GM18502 (cell line): Measurements from ENCODE around the gene CLIP1.
"Not testable (repeated sequence)": the region's sequence is repeated elsewhere in the genome, so short reads cannot be mapped to it uniquely, and the experiment has no call there.

Source experiments
- ATAC-seq: cut with Tn5 transposase; IDR thresholded peaks from one replicate; pipeline ENCODE4 v1.9.1; 2021; ENCODE audit warnings: mild to moderate bottlenecking; ENCODE audit not compliant: unreplicated experiment, poor library complexity

Gene CLIP1

DNA sequence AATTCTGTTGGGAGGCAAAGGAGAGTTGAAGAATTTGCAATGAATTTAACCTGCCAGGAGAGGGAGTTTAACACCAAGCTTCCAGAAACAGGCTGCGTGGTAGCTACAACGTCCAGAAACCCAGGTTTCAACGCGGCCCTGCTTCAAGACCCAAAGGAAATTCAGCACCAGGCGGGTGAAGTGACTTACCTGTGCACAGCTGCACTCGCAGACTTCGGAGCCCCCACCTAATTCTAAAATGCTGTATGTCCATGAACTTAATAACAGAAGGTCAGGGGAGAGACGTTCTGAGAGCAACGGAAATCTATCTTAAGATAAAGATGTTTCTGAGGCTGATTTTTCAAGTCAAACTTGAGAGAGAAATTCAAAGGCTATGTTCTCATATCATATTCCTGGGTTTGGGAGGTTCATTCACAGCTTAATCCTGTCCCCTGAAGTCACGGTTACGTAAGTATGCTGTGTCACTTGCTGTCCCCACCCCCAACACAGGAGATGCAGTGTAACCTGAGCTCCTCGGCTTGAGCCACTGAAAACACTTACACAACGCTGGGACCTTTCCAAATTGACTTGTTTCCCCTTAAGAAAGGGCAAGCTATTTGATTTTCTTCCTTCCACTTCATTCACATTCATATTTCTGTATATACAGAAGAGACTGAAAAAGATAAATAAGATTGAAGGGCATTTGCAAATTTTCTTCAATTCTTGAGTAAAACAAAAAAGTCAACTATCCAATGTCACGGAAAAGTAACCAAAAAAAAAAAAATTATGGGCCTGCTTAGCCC, 22.7 kb downstream of the CLIP1 start:
- peak; percentile 34 for ATAC-seq

DNA sequence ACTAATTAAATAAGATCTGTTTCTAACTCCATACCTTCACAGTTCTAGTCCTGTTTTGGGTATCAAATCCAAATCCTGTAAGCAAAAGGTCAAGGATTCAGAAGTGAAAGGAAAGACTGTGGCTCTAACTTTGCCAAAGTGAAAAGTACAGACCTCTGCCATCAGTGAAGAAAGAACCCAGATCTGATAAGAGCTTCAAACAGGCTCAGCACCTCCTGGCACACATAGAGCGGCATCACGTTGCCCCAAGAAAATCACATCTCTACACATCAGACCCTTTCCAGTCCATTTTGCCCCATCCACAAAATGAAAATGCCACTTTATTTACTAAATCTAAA, 23.2 kb downstream of the CLIP1 start:
- ATAC-seq, result no peak

DNA sequence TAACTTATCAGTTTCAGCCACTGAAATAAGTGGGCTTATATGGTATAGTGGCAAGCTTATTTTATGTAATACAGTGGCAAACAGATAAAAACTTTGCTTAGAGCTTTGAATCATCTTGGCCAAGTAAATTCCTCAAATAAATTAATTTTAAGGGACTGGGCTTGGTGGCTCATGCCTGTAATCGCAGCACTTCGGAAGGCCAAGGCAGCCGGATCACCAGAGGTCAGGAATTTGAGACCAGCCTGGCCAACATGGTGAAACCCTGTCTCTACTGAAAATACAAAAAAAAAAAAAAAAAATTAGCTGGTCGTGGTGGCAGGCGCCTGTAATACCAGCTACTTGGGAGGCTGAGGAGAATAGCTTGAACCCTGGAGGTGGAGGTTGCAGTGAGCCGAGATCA, 24.5 kb downstream of the CLIP1 start:
- not testable (repeated sequence) for ATAC-seq

DNA sequence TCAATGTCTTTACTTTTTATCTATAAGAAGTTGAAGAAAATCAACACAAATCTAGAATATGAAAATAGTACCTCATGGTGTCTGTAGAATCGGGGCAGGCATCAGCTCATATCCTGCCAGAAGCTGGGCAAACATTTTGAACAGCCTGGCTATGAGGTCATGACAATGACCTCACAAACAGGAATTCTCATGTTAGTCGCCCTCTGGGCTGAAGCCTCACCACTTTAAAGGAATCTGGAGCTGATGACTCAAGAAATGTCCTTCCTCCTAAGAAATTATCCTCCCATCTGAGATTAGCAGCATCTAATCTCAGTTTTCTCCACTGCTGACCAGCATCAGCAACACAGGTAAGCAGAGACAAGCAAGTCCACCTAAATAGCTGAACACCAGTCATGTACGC, 27.1 kb downstream of the CLIP1 start:
- ATAC-seq, result no peak

DNA sequence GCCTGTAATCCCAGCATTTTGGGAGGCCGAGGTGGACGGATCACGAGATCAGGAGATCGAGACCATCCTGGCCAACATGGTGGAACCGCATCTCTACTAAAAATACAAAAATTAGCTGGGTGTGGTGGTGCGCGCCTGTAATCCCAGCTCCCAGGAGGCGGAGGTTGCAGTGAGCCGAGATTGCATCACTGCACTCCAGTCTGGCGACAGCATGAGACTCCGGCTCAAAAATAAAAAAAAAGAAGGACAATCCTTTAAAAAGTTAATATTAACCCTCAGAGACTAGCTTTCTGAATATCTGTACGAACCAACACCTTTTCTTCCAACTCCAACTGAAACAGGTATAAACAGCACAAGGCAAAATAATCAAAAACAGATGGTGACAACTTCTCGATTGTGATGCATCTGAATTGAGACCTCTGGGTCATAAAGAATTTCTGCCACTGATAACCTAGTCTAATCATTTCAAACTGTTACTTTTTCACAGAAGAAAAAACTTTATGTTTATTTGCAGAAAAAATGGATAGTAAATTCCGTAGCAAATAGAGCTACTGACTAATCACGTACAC, 27.8 kb downstream of the CLIP1 start:
- ATAC-seq, result no peak

DNA sequence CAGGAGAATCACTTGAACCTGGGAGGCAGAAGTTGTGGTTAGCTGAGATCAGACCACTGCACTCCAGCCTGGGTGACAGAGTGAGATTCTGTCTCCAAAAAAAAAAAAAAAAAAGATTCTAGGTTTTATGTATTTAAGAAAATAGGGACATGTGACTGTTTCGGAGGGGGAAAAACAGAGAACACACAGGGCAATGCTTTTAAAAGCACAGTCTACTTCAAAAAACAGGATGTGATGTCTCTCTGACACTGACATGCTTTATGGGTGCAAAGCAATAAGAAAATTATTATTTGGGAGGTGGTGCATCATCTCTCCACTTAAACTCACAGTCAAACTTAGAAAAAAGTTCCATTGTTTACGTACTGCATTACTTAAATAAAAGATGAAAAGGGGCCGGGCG, 28.7 kb downstream of the CLIP1 start:
- no peak for ATAC-seq

DNA sequence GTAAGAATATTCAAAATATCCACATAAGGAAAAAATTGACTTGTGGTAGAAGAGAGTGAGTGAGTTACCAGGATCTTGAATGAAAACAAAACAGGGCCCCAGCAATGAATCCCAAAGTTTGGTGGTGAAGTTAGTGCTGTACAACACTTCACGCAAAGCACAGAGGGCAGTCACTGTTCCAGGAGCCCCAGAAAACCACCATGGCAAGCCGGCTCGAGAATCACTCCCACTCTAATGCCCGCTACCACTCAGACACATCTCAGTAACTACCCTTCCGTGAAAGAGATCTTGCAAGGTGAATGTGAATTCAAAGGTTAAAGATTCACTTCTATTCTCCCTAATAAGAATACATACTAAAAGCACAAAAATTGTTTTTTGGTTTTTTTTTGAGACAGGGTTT, 30.1 kb downstream of the CLIP1 start:
- ATAC-seq, result no peak

DNA sequence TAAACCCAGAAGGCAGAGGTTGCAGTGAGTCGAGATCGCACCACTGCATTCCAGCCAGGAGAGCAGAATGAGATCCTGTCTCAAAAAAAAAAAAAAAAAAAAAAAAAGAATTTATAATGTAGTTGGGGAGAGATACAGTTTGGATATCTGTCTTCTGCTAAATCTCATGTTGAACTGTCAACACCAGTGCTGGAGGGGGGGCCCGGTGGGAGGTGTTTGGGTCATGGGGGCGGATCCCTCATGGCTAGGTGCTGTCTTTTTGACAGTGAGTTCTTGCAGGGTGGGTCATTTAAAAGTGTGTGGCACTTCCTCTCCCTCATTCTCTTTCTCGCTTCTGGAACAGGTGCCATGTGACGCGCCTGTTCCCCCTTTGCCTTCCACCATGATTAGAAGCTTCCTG, 32.8 kb downstream of the CLIP1 start:
- no peak for ATAC-seq

DNA sequence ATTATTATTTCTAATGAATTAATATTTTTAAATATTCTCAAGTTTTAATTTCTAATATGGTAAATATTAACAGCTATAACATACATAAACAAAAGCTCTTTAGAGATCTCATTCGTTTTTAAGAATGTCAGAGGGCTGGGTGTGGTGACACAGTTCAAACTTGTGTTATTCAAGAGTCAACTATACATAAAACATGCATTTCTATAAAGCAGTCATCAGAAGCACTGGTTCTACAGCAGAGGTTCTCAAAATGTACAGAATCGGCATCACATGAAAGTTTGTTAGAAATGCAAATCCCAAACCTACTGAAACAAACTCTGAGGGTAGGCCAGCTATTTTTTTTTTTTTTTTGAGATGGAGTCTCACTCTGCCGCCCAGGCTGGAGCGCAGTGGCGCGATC, 34.6 kb downstream of the CLIP1 start:
- no peak for ATAC-seq

DNA sequence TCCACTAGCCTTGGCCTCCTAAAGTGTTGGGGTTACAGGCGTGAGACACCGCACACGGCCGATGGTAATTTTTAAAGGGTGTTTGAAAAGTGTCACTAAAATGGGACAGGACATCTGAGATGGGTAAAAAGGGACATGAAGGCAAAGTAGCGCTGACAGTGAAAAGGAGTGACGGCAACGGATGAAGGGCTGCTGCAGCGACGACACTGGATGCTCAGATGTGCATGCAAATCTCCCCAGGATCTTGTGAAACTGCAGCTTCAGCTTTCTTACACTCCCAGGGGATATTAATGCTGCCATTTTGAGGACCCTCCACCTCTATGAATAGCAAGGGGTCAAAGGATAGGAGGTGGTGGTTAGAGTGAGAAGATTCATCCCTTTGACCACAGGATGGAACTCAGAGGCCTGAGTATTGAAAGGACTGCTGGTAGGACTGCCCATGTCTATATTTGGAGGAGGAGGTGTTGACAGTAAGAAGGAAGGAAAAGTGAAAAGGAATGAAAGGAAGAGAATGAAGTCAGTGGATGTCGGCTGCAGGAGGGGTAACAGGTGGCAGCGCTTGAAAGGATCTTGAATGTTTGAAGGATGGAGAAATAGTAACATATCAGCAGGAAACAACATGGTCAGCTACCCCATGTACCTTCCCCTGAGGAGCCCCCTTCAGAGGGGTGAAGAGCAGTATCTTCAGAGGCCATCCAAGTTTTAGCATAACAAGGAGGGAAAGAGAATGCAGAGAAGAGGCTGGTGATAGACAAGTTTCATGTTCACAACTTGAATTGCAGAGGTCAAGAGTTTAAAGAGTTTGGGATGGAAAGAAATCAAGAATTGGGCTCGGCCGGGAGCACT, 37.1 kb downstream of the CLIP1 start:
- no peak for ATAC-seq

DNA sequence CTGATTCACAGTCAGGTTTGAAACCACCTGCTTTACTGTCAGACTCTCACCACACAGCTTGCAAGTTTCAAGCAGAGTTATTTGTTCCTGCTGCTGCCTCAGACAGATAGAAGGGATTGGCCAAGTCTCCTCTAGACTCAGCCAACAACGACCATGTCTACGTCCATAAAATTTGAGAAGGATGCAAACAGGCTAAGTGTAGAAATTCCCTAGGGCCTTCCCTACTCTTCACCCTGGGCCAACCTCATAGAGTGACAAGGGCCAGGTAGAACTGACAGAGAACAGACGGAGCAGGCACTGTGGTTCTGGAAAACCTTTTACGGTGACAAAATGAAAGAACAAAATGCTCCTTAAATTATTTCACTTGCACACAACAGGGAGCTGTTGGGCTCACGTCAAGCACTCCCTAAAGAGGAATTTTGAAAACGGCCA, 39.5 kb downstream of the CLIP1 start:
- no peak for ATAC-seq

DNA sequence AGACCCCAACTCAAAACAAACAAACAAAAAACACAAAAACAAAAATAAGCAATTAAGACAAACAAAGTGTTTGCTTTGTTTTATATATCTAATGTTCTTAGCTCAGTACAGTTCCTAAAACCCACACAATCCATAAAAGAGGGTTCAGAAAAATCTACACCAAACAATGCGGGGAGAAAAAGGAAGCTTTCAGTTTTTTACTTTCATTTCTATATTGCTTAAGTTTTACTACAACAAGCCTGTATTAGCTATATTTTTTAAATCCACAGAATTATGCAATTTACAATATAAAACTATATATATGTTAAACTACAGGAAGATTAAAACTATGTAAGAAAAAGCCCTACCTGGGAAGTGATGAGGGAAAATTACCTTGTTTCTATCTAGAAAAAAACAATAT, 41.4 kb downstream of the CLIP1 start:
- ATAC-seq, result no peak

DNA sequence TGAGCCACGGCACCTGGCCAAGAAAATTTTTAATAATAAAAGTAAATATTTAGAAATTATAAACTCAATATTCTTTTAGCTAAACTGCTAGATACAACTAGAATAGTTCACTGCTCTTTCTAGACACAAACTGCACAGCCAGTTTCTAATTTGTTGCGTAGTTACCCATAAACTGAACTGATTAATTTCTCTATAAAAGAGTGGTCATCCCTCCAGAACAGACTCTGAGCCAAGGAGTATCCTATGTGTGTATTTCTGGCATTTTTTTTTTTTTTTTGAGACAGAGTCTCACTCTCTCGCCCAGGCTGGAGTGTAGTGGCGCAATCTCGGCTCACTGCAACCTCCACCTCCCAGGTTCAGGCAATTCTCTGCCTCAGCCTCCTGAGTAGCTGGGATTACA, 45.7 kb downstream of the CLIP1 start:
- not testable (repeated sequence) for ATAC-seq

DNA sequence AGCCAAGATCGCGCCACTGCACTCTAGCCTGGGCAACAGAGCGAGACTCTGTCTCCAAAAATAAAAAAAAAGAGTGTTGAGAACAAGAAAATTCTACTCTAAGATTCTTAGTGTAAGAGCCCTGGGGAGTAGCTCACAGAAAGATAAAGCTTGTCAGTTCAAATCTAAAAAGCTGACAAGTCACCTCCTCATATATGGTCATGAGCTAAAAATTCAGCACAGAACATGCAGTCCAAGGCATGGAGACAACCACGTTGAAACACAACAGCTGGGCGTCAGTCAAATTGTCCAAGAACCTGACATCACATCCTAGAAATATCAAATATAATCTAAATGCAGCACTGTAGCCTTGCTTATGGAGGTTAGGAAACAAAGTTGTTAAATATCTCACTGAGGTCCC, 47.8 kb downstream of the CLIP1 start:
- no peak for ATAC-seq

DNA sequence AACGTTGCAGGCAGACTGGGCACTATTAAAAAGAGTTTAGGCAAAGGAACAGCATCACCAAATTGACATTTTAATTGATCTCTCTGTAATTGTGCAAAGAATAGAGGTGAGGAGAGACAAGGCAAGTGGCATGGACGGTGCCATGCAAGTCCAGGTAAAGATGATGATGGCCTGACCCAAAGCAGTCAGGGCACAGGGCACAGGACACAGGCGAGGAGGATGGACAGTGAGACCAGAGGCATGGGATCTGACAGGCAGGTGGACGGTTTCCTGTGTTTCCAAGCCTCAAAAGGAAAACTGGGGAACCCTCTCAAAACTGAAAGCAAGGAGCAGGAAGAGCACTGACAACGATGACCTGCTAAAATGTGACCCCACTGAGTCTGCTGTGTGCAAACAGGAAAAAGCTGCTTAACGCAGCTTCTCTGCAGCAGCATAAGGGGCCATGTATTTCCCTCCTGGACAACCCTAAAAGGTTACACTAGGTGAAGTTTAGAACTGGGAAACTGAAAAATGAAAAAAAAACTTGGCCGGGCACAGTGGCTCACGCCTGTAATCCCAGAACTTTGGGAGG, 50.9 kb downstream of the CLIP1 start:
- ATAC-seq, result no peak

DNA sequence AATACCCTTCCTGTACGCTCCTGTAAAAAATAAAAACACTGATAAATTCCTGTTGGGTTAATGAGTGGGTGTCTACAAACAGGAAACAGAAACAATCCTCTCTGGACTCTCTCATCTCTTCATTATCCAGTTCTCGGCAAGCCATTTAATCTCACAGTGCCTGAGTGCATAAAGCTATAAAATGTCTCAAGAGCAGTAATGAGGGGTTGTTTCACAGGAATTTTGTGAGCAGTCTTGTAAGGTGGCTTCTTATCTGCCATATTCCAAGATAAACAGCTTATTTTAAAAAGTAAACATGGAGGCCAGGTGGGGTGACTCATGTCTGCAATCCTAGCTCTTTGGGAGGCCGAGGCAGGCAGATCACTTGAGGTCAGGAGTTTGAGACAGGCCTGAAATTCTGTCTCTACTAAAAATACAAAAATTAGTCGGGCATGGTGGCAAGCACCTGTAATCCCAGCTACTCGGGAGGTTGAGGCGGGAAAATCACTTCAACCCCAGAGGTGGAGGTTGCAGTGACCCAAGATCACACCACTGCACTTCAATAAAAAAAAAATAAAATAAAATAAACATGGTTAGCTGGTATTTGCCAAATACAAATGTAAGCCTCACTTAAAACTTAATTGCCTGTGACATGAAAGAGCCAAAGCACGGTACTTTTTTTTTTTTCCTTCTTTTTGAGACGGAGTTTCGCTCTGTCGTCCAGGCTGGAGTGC, 54.0 kb downstream of the CLIP1 start:
- ATAC-seq, result no peak

DNA sequence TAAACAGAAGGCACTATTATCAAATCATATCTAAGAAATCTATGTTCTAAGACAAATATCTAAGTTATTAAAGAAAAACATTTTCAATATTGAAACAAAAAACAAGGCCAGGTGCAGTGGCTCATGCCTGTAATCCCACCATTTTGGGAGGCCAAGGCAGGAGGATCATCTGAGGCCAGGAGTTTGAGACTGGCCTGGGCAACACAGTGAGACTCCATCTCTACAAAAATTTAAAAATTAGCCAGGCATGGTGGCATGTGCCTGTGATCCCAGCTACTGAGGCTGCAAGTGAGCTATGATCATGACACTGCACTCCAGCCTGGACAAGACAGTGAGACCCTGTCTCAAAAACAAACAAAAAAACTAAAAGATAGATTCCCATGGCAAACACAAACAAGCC, 54.8 kb downstream of the CLIP1 start:
- not testable (repeated sequence) for ATAC-seq

DNA sequence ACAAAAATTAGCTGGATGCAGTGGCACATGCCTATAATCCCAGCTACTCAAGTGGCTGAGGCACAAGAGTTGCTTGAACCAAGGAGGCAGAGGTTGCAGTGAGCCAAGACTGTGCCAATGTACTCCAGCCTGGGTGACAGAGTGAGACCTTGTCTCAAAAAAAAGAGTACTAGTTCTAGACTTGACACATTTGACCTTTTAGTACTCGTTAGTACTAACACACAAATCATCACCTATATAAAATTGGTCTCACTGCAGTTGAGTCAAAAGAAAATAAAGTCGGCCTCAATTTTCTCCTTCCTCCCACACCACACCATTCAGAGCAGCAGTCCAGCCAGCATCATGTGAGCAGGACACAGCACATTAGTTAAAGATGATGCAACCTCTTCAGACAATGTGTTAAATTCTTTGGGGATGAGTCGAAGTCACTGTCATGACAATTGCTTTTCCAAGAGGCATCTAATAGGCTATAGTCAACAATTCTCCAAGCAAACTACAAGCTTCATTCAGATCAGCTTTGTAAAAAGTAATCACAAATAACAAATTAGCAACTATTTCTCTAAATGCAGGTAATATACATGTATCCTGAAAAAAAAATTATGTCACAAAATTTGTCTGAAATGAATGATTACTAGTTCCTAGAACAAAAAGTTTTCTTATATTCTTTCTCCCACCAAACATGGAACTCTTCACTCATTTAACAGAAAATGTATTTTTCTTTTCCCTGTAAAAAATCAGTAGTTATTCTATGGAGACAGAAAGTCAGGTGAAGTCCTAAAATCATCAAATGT, 55.6 kb downstream of the CLIP1 start:
- ATAC-seq, result no peak

DNA sequence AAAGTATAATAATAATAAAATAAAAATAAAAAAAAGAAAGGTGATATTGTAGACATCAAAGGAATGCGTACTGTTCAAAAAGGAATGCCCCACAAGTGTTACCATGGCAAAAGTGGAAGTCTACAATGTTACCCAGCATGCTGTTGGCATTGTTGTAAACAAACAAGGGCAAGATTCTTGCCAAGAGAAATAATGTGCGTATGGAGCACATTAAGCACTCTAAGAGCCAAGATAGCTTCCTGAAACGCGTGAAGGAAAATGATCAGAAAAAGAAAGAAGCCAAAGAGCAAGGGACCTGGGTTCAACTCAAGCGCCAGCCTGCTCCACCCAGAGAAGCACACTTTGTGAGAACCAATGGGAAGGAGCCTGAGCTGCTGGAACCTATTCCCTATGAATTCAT, 57.2 kb downstream of the CLIP1 start:
- not testable (repeated sequence) for ATAC-seq

DNA sequence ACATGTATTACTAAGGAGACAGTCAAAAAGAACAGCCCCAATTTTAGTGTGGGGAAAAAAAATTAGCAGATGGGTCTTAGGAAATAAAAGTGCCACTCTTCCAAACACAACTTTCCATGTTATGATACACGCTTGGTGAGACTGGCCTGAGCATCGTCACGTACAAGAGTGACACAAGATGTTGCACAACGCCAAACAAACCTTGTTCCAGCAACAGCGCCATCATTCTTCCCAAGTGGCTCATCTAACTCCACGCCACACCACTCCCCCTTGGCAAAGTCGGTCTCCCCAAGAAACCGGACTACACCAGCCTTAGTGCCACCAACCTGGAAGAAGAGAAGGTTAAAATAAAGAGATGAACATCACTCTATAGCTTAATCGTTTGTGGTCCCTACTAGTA, 58.7 kb downstream of the CLIP1 start:
- ATAC-seq, result no peak
